SU-DHL-6 (cell line): ENCODE measurements around the gene SHISA9.

ENCODE experiments used
- CTCF ChIP-seq: fragments of 200-600 bp; sonication (generic); IDR thresholded peaks from one replicate; pipeline ENCODE4 v1.5.1; 2017; ENCODE audit warnings: antibody characterized with exemption, mild to moderate bottlenecking, low read length, moderate library complexity; ENCODE audit not compliant: insufficient read depth, poor library complexity, severe bottlenecking
- EZH2phosphoT487 ChIP-seq: fragments of 200-600 bp; sonication (generic), shearing (Covaris generic); conservative IDR thresholded peaks from 2 replicates; pipeline ENCODE4 v1.6.1; 2018; ENCODE audit warnings: mild to moderate bottlenecking, antibody characterized with exemption, low read length, moderate library complexity, mixed read lengths

DNA sequence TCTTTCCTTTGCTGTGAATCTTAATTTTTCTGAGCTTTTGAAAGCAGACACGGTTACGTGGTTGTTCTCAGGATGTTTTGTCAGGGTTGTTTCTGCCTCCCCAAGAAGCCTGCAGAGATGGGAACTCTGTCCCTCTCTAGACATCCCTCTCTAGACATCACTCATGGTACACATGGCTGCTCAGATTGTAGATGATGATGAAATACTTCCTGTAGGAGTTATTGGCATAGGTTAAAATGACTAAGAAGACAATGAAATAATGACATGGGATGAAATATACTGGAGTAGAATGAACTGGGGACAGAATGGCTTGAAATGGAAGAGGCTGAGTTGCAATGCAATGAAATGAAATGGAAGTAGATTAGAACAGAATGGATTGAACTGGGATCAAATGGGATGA lies 253.4 kb downstream of the SHISA9 start:
- TF ChIP-seq CTCF (no peak), EZH2phosphoT487 (no peak)
